ENCODE data around the gene ACOT12.
A peak's percentile ranks its signal among the peaks of the same experiment; 100 is the strongest.
"Not testable (repeated sequence)": the region's sequence is repeated elsewhere in the genome, so short reads cannot be mapped to it uniquely, and the experiment has no call there.

ACOT12 gene

GRCh38 chr5:81393783-81394718 lies at the start of gene ACOT12:
TSS of gene ACOT12 (minus strand) at chr5:81394134. CDS start at chr5:81394114, 20 bp downstream.
- peak; percentile 28 for DNase-seq

- DNase-seq = no peak
Measured at GRCh38 chr5:81435023-81435422, 41.1 kb upstream of the ACOT12 start.

DNA sequence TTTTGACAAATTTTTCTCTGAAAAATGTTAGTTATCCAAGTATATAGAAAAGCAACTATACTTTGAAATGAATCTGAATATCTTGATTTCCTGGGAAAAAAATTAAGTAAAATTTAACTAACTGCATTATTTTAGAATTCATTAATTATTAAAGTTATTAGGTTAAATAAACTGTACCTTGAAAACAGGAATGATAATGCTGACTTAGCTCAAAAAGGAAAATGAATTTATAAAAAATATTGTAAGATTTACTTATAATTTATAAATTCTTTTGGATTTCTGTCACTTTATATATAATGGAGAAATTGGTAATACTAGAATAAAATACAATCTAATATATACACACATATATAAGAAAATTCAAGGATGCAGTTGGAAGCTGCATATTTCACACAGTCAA lies 36.1 kb upstream of the ACOT12 start:
- DNase-seq = no peak

DNA sequence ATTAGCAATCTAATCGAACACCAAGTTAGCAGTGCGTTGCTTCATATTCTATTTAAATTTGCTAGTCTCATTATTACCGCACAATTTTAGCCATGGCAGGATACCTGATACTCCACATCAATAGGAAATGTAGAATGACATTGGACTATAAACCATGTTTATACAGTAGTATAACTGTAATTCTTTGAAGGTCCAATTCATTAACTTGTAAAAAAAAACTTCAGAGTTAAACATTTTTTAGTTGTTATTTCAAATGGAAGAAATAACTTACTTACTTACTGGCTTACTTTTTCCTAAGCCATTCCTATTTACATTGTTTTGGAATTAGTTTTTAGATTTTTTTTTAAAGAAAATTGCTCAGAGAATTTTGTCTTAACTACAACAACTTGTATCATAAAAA lies 35.4 kb upstream of the ACOT12 start:
- DNase-seq = no peak

DNA sequence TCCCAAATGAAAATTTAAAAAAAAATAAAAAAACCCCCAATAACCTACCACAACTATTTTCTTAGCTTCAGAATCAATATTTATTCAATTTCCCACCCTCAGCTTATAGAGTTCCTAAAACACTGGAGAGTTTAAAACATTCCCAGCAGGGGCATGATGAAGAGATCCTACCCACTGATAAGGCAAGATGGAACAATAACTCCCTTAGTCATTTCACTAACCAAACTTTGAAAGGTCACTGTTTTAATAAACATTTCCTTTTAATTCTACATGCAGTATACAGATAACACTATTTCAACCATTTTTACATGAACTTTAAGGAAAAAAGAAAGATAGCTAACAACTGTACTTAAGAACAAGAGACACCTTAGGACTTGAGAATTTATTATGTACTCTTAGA lies 34.9 kb upstream of the ACOT12 start:
- no peak for DNase-seq

DNA sequence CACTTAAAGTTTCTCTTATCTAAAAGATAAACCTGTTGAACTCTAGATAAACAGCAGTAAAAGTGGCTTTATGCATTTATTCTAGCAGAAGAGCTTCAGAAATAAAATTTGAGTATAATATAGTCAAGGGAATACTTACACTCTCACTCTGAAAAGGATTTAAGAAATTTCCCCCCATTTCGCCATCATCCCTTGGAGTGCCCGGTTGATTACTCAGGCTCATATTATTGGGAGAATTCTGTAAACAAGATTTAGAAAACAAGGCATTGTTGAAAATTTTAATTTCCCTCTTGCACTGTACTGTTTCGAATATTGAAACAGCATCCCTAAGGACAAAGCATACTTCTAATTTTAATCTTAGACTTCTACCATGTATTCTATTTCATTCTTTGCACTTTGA lies 34.5 kb upstream of the ACOT12 start:
- no peak for DNase-seq

DNA sequence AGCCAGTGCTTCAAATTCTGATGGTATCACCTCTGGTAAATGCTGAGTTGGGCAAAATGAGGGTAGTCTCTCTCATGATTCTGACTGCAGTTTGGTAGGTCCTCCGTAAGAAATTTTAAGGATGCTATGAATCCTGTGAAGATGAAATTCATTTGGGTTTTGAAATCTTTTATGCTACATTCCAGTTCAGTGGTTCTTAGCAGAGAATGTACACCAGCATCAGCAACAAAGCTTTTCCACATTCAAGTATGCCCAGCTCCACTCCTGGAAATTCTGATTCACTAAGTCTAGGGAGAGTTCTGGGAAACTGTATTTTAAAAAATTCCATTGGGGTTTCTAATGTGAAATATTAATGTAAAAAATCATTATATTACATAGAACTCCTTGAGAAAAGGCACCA lies 33.6 kb upstream of the ACOT12 start:
- no peak for DNase-seq

- DNase-seq = no peak
Measured at GRCh38 chr5:81426359-81427030, 32.6 kb upstream of the ACOT12 start.

DNA sequence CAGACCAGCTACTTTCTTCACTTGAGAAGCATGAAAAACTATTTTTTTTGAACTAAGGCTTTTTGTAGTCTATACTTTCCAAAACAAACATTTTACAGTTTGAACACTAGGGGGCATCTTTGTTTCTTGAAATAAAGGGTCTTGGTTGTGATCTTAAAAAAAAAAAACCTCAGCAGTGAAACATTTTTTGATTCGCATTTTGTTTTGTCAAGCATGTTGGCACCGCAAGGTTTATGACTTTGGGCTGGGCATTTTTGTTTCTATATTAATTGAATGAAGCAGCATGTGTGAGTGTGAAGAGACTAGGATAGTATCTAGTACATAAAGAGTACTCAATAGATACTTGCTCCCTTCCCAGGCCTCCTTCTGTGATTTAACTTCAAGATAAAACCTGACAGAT lies 31.6 kb upstream of the ACOT12 start:
- no peak for DNase-seq

GRCh38 chr5:81424728-81425127 lies 30.8 kb upstream of the ACOT12 start:
- no peak for DNase-seq

DNA sequence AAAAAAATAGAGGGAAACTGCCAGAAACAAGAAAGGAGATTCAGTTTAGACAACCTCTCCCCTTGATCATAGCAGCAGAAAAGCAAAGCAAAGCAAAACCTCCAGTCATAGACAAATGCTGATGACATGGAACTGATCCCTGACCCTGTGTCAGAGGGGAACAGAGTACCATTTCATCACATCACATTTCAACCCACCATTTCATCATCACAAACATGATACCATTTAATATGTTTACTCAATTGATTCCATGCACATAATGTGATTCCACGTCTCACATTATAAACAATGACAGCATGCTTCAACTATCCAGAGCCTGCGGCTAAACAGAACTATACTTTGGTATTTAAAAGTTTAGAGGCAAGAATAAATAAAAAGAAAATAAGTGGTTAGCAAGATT lies 28.7 kb upstream of the ACOT12 start:
- DNase-seq = no peak

DNA sequence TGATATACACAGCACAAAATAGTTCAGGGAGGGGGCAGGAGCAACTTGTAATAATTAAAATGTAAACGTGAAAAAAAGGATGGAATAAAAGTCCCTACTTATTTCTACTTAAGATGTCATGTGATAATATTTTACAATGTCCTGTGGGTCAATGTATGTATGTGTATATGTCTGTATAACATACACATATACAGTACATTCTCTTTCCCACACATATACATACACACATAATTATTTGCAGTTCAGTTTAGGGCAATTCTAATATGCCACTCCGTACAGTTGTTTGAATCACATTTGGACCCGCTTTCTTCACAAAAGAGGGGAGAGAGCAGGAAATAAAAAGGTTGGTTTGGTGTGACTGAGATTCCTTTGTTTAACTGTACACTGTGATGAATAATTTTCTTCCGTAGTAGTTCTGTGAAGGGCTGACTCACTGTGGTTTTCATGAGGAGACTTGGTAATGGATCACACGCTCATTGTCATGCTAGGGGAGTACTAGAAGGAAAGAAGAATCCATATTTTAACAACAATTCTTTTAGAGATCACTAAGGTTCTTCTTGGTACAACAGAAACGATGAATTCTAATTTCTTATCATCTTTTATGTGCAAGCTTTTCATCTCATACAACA lies 26.2 kb upstream of the ACOT12 start:
- DNase-seq = no peak

GRCh38 chr5:81418606-81419005 lies 24.7 kb upstream of the ACOT12 start:
- DNase-seq = no peak

- no peak for DNase-seq
Measured at GRCh38 chr5:81417052-81417451, 23.1 kb upstream of the ACOT12 start.

- DNase-seq = no peak
Measured at GRCh38 chr5:81409896-81410295, 16.0 kb upstream of the ACOT12 start.

- no peak for DNase-seq
Measured at GRCh38 chr5:81409361-81409760, 15.4 kb upstream of the ACOT12 start.

DNA sequence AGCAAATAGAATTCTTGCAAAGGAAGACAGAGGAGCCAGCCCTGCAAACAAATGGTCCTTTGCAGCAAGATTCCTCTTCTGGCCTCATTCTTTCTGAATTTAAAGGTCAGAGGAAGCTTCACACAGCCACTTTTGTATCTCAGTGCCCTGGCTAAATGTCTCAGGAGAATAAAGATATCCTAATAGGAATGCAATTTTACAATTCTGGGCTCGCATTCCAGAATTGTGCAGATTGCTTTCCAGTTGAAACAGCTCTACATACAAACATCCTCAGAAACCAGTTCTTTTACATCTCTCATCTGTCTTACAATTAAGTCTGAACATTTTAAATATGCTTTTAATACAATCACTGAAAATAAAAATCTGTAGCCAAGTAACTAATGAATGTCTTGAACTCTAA lies 14.6 kb upstream of the ACOT12 start:
- DNase-seq = no peak

- not testable (repeated sequence) for DNase-seq
Measured at GRCh38 chr5:81407811-81408210, 13.9 kb upstream of the ACOT12 start.

GRCh38 chr5:81405126-81405891 lies 11.4 kb upstream of the ACOT12 start:
- no peak for DNase-seq

GRCh38 chr5:81402192-81402930 lies 8.4 kb upstream of the ACOT12 start:
- no peak for DNase-seq

- DNase-seq = no peak
Measured at GRCh38 chr5:81401266-81401665, 7.3 kb upstream of the ACOT12 start.

GRCh38 chr5:81400375-81400774 lies 6.4 kb upstream of the ACOT12 start:
- DNase-seq = no peak
